ENCODE data around the gene THRAP3. TPM values are rescaled to one million over a fixed set of nuclear protein-coding genes. Genes with fewer than 3 reads are reported as not detected.

THRAP3 gene
- polyA plus RNA-seq, 3 donors from 2014 or later = 61.6 to 103 (median 70.7) TPM

DNA sequence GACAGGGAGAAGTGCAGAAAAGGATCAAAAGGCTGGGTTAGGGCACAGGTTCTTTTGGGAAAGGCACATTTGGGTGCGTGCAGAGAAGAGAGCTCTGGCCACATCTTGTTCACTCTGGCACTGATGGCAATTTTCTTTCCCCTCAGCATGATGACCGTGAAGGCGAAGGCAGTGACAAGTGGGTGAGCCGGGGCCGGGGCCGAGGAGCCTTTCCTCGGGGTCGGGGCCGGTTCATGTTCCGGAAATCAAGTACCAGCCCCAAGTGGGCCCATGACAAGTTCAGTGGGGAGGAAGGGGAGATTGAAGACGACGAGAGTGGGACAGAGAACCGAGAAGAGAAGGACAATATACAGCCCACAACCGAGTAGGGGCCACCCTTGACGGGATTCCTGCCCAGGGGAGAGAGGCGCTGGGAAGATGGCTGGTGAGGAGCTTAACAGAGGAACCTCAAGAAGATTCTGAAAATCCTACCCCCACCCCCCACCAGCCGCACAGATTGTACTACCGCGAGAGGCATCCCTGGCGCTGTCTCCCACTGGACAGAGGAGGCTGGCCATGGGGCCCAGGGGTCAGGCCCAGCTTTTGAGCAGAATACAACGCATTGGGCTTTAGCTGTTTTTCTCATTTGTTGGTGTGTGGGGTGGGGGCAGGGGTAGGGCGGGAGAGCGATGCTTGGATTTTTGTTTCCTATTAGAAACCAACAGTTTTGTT is 79.6 kb downstream of the THRAP3 start:
- peak overlapping the region in 1 of 5 donors; percentile 19 for H3K4me3 Mint-ChIP-seq
- peaks cover 8 to 35% (median 34%) of the 10 kb centered on the region in 3 donors for H3K36me3 Mint-ChIP-seq
- H3K9me3 Mint-ChIP-seq = peaks cover 0 to 1% (median 0%) of the 10 kb centered on the region in 6 donors
- H3K27ac Mint-ChIP-seq = no peak overlapping the region
- peaks cover 8 to 12% of the 10 kb centered on the region in 2 donors for H3K4me1 Mint-ChIP-seq
- peaks cover 1 to 4% (median 2%) of the 10 kb centered on the region in 3 donors for H3K27me3 Mint-ChIP-seq (ENCODE audit: low read depth in 3 of 3)
- DNase-seq = no peak

DNA sequence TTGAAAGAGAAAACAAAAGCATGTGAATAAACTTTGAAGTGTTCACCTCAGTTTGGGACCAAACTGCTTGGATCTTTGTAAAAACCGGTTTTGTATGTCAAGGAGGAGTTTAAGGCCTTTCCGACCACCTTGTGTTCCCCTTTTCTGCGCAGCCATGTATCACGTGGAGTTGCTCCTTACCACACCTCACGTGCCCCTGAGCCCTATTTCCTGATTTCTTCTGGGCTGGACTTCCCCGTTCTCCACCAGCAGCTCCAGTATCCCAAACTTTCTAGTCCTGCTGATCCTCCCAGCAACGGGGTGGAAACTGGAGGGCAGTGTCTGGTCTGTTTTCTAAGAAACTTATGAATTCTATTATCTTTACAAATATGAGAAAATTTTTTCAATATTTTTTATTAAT is 80.3 kb downstream of the THRAP3 start:
- Mint-ChIP-seq H3K27me3 (ENCODE audit: low read depth in 3 of 3) (peaks cover 1 to 4% (median 2%) of the 10 kb centered on the region in 3 donors), H3K36me3 (peaks cover 8 to 35% (median 34%) of the 10 kb centered on the region in 3 donors), H3K9me3 (peaks cover 0 to 1% (median 0%) of the 10 kb centered on the region in 6 donors), H3K27ac (peak overlapping the region in 2 of 6 donors; percentile 50 to 62), H3K4me3 (peak overlapping the region in 1 of 5 donors; percentile 32), H3K4me1 (peaks cover 8 to 12% of the 10 kb centered on the region in 2 donors)
- DNase-seq = no peak

DNA sequence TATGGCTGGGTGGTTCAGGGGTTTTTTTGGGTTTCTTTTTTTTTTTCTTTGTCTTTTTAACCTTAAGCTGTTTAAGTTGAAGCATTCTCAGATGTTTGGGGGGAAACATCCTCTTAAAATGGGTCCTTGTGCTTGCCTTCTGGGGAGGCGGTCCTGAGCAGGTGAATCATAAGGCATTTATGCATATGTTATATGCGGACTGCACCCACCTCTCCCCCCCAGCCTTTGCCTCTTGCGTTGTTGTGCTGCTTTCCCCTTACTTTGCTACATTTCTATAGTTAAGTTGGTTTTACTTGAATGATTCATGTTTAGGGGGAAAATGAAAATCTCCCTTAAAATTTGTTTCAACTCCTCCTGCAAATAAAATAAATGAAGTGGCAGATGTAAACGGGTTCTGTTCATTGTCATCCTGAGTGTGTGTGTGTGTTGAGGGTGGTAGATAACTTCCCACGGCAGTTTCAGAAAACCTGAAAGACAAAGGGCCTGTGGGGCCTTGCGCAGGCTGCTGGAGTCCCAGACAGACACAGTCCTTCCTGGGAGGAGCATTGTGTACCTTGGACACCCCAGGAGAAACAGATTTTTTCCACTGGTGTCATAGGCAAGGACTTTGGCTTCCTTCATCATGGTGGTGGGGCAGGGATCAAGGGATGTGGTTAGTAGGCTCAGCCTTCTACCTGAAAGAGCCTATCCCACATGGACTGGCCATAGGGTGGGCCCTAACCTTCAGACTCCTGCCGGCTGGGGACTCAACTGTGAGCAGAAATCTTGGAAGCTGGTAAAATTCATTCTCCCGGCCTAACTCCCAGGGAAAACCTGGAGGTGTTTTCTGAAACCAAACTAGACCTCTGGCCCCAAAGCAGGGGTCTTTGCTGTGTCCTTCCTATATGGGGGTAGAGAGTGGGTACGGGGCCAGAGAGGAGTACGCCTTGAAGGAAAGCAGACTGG is 81.0 kb downstream of the THRAP3 start:
- peak overlapping the region; percentile 67 to 90 (median 77) for H3K4me3 Mint-ChIP-seq
- H3K27me3 Mint-ChIP-seq (ENCODE audit: low read depth in 3 of 3) = peaks cover 1 to 4% (median 2%) of the 10 kb centered on the region in 3 donors
- peaks cover 8 to 12% of the 10 kb centered on the region in 2 donors for H3K4me1 Mint-ChIP-seq
- H3K27ac Mint-ChIP-seq = peak overlapping the region in 2 of 6 donors; percentile 49 to 62
- H3K9me3 Mint-ChIP-seq = no peaks in the 10 kb centered on the region
- DNase-seq = no peak
- H3K36me3 Mint-ChIP-seq = peaks cover 8 to 29% (median 28%) of the 10 kb centered on the region in 3 donors

DNA sequence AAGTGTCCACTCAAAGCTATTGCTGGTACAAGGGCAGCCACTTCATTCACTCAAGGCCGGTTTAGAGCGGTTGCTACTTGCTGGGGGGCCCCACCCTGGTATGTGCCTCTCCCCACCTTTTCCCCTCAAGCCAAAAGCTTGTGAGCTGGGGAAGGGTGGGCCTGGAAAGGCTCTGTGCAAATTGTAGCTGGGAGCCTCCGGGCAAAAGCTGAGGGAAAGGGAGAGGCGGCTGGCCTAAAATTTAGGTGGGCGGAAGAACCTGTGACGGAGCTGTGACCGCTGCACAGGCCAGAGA is 81.6 kb downstream of the THRAP3 start:
- no peak for DNase-seq
- peak overlapping the region in 2 of 6 donors; percentile 24 to 40 for H3K27ac Mint-ChIP-seq
- peaks cover 8 to 23% (median 23%) of the 10 kb centered on the region in 3 donors for H3K36me3 Mint-ChIP-seq
- peaks cover 14 to 15% of the 10 kb centered on the region in 2 donors for H3K4me1 Mint-ChIP-seq
- H3K27me3 Mint-ChIP-seq (ENCODE audit: low read depth in 3 of 3) = peaks cover 0 to 4% (median 2%) of the 10 kb centered on the region in 3 donors
- H3K4me3 Mint-ChIP-seq = peak overlapping the region; percentile 67 to 90 (median 77)
- no peaks in the 10 kb centered on the region for H3K9me3 Mint-ChIP-seq

DNA sequence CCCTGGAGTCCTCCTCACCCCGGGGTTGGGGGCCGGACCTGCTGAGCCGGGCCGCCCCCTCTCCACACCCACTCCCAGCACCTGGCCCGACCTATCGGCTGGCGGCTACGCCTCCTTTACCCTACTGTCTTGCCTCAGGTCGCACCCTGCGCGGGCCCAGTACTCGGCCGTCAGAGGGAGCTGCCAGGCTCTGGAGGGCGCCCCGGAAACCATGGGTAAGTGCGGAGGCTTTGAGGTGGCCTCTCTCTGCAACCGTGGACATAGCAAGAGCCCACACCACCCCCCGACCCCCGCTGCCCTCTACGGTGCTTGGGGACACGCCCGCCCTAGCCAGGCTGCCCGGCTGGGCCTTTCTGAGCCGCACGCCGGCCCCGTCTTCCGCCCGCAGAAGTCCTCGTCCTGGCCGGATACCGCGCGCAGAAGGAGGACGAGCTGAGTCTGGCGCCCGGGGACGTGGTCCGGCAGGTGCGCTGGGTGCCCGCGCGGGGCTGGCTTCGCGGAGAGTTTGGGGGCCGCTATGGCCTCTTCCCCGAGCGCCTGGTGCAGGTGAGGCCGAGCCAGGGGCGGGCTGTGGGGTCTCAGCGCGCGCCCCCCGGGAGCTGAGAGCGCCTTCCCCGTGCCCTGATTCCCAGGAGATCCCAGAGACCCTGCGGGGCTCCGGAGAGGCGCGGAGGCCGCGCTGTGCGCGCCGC is 82.1 kb downstream of the THRAP3 start, which contains the start of gene SH3D21:
Gene SH3D21 (plus strand): TSS at position 159 of the 692 bp plus-strand sequence. CDS start 53 bp downstream, at position 212.
- H3K36me3 Mint-ChIP-seq = peaks cover 8 to 19% (median 18%) of the 10 kb centered on the region in 3 donors
- DNase-seq = peak; percentile 40 to 46 (median 45)
- H3K9me3 Mint-ChIP-seq = no peaks in the 10 kb centered on the region
- peaks cover 14 to 15% of the 10 kb centered on the region in 2 donors for H3K4me1 Mint-ChIP-seq
- H3K4me3 Mint-ChIP-seq = peak within 1 kb of the TSS; percentile 86 to 97 (median 96)
- H3K27ac Mint-ChIP-seq = peak within 1 kb of the TSS; percentile 40 to 92 (median 84)
- peaks cover 0 to 4% (median 2%) of the 10 kb centered on the region in 3 donors for H3K27me3 Mint-ChIP-seq (ENCODE audit: low read depth in 3 of 3)

DNA sequence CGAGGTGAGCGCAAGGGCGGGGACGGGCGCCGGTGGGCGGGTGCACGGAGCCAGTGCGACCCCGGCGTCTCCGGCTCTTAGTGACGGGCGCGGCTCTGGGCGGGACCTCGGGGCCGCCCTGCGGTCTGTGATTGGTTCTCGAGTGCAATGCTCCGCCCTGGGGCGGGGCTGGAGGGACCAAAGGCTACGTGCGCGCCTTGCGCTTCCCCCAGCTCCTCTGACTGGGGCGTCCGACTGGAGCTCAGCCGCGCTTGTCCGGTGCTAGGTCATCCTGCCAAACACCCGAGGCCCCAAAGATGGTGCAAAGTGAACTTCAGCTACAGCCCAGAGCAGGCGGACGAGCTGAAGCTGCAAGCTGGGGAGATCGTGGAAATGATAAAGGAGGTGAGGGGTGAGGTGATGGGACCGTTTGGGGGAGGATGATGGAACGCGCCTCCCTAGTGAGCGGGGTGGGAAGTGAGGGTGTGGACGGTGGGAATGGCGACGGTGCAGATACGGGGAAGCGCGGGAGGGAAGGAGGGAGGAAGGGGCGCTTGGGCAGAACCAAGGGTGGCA is 82.7 kb downstream of the THRAP3 start:
- peak; percentile 93 to 94 (median 93) for DNase-seq
- peaks cover 14 to 15% of the 10 kb centered on the region in 2 donors for H3K4me1 Mint-ChIP-seq
- peak overlapping the region; percentile 86 to 97 (median 96) for H3K4me3 Mint-ChIP-seq
- H3K36me3 Mint-ChIP-seq = peaks cover 8 to 17% (median 16%) of the 10 kb centered on the region in 3 donors
- peaks cover 0 to 4% (median 2%) of the 10 kb centered on the region in 3 donors for H3K27me3 Mint-ChIP-seq (ENCODE audit: low read depth in 3 of 3)
- no peaks in the 10 kb centered on the region for H3K9me3 Mint-ChIP-seq
- H3K27ac Mint-ChIP-seq = peak overlapping the region; percentile 38 to 92 (median 84)

DNA sequence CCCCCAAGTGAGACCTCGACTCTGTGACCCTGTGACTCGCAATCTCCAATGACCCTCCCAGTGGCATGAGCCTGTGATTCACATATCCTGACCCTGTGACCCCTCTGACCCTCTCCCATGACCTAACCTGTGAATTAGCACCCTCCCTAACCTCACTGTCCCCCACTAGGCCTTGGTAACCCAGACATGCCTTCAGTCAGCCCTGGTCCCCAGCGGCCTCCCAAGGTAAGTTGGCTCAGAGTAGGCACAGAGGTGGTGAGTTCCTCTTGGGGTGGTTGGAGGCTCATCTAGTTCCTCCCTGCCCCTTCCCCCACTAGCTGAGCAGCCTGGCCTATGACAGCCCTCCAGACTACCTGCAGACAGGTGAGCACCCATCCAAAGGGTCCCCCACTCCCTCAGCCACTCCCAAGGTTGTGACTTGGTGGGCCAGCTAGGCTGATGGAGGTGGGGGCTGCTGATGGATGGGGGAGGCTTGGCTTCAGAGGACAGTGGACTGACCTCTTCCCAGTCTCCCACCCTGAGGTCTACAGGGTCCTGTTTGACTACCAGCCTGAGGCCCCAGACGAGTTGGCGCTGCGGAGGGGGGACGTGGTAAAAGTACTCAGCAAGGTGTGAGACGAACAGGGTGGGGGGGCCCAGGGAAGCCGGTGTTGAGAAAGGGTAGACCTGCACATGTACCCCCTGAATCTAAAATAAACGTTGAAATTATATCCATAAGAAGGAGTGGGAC is 83.5 kb downstream of the THRAP3 start:
- Mint-ChIP-seq H3K9me3 (no peaks in the 10 kb centered on the region), H3K4me1 (peaks cover 14 to 15% of the 10 kb centered on the region in 2 donors), H3K4me3 (peak overlapping the region; percentile 23 to 96 (median 86)), H3K27ac (peak overlapping the region in 2 of 6 donors; percentile 67 to 85), H3K27me3 (ENCODE audit: low read depth in 3 of 3) (peaks cover 0 to 4% (median 2%) of the 10 kb centered on the region in 3 donors), H3K36me3 (peaks cover 8 to 9% (median 9%) of the 10 kb centered on the region in 3 donors)
- no peak for DNase-seq

DNA sequence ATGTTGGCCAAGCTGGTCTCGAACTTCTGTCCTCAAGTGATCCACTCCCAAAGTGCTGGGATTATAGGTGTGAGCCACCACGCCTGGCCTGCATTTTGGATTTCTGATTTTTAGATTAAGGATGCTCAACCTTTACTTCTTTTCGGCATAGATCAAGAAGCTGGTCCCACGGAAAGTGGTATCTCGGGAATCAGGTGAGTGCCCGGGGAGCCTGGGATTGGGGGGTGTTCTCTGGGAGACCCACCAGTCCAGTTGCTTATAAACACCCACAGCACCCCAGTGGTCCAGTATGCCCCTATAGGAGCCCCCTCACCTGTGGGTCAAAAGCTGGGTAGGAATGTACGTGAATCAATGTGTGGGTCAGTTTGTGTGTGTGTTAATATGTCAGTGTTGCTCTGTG is 85.2 kb downstream of the THRAP3 start:
- Mint-ChIP-seq H3K27ac (no peak overlapping the region), H3K9me3 (no peaks in the 10 kb centered on the region), H3K4me3 (no peak overlapping the region), H3K27me3 (ENCODE audit: low read depth in 3 of 3) (peaks cover 1 to 2% (median 2%) of the 10 kb centered on the region in 3 donors), H3K36me3 (no peaks in the 10 kb centered on the region), H3K4me1 (peaks cover 14 to 15% of the 10 kb centered on the region in 2 donors)
- no peak for DNase-seq

DNA sequence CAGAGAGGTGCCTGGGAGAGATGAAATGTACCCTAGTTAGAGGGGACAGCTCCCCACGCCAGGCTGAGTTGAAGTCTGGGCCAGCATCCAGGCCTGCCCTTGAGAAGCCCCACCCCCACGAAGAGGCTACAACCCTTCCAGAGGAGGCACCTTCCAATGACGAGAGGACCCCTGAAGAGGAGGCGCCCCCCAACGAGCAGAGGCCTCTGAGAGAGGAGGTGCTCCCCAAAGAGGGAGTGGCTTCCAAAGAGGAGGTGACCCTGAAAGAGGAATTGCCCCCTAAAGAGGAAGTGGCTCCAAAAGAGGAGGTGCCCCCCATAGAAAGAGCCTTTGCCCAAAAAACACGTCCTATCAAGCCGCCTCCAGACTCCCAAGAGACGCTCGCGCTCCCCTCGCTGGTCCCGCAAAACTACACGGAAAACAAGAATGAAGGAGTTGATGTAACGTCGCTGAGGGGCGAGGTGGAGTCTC is 96.1 kb downstream of the THRAP3 start:
- Mint-ChIP-seq H3K9me3 (no peaks in the 10 kb centered on the region), H3K27ac (peak overlapping the region in 5 of 6 donors; percentile 51 to 75 (median 71)), H3K27me3 (ENCODE audit: low read depth in 3 of 3) (peaks cover 0 to 5% (median 0%) of the 10 kb centered on the region in 3 donors), H3K4me1 (peaks cover 25 to 30% of the 10 kb centered on the region in 2 donors), H3K36me3 (peaks cover 0 to 4% (median 0%) of the 10 kb centered on the region in 3 donors), H3K4me3 (peak overlapping the region; percentile 69 to 81 (median 71))
- no peak for DNase-seq

DNA sequence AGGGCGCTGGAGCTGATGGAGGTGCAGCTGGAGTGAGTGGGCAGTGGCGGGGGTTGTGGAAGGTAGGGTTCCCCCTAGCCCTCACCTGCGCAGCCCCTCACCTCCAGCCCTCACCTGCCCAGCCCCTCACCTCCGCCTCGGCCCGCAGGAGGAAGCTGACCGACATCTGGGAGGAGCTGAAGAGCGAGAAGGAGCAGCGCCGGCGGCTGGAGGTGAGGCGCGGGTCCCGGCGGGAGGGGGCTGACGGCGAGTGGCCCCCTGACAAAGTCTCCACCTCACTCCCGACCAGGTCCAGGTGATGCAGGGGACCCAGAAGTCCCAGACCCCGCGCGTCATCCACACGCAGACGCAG is 96.5 kb downstream of the THRAP3 start:
- Mint-ChIP-seq H3K4me1 (peaks cover 25 to 30% of the 10 kb centered on the region in 2 donors), H3K9me3 (no peaks in the 10 kb centered on the region), H3K4me3 (peak overlapping the region; percentile 69 to 81 (median 71)), H3K27me3 (ENCODE audit: low read depth in 3 of 3) (peaks cover 0 to 5% (median 0%) of the 10 kb centered on the region in 3 donors), H3K36me3 (peaks cover 0 to under 1% (median 0%) of the 10 kb centered on the region in 3 donors), H3K27ac (peak overlapping the region in 5 of 6 donors; percentile 51 to 75 (median 71))
- DNase-seq = no peak

DNA sequence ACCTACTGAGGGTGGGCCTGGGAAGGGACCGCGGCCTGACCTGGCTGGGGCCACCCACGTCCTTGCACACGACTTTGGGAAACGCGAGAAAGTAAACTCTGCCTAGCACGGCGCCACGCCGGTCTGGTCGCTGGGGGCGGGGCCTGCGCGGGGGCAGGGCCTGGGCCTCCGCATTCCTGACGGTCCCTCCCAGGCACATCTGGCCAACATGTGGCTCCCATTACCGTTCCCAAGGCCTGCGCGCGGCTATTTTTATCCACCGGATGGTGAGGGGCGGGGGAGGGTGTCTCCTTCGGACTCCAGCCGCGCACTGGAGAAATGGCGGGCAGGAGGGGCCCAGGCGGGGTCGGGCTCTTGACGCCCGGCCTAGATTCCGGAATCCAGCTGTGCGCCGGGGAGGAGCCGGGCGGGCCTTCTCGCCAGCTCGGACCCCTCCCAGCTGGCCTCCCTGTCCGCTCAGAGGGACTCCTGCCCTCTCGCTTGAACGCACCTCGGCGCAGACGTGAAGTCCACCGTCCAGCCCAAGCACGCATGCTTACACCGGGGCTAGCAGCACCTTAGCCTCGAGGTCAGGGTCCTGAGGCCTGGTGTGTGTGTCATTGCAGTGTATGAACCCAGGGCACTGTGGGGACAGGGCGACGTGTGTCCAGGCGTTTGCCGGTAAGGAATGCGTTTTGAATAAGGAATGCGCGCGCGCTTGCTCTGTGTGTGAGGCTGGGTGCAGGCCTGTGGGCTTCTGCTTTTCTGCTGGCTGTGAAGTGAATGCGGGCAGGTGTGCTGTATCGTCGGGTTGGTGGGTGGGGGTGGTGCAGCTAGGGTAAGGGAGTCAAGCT is 97.1 kb downstream of the THRAP3 start:
- H3K36me3 Mint-ChIP-seq = no peaks in the 10 kb centered on the region
- peaks cover 0 to 5% (median 0%) of the 10 kb centered on the region in 3 donors for H3K27me3 Mint-ChIP-seq (ENCODE audit: low read depth in 3 of 3)
- H3K27ac Mint-ChIP-seq = peak overlapping the region in 4 of 6 donors; percentile 53 to 85 (median 62)
- DNase-seq = no peak
- H3K4me3 Mint-ChIP-seq = peak overlapping the region; percentile 61 to 81 (median 69)
- H3K9me3 Mint-ChIP-seq = no peaks in the 10 kb centered on the region
- peaks cover 25 to 30% of the 10 kb centered on the region in 2 donors for H3K4me1 Mint-ChIP-seq
